ENCODE measurements around the gene ADM.

The ADM gene

GRCh38 chr11:10293423-10294289, 11.2 kb upstream of the ADM start, which contains the start of gene SBF2:
Gene SBF2, minus strand, starts transcription at chr11:10294219. Its CDS starts 150 bp downstream, at chr11:10294069.
- no peak for TF ChIP-seq CTCF (IDR thresholded peaks at IDR 0.05; ENCODE audit: insufficient read depth, low read length, poor library complexity, severe bottlenecking)
- H3K36me3 ChIP-seq (ENCODE audit: control insufficient read depth, insufficient read depth, low read length) = no peaks in the 10 kb centered on the region
- H3K4me3 ChIP-seq (replicated peaks; ENCODE audit: low read depth, low read length) = peak within 1 kb of the TSS; percentile 63
- H3K27me3 ChIP-seq (replicated peaks; ENCODE audit: control insufficient read depth, insufficient read depth, low read length) = peaks cover 3% of the 10 kb centered on the region
- DNase-seq (ENCODE audit: extremely low read depth, insufficient read length) = peak; percentile 75

GRCh38 chr11:10294290-10294953, 10.5 kb upstream of the ADM start:
- H3K27me3 ChIP-seq (replicated peaks; ENCODE audit: control insufficient read depth, insufficient read depth, low read length) = peaks cover 3% of the 10 kb centered on the region
- H3K4me3 ChIP-seq (replicated peaks; ENCODE audit: low read depth, low read length) = peak overlapping the region; percentile 63
- TF ChIP-seq CTCF (IDR thresholded peaks at IDR 0.05; ENCODE audit: insufficient read depth, low read length, poor library complexity, severe bottlenecking) = no peak
- no peak for DNase-seq (ENCODE audit: extremely low read depth, insufficient read length)
- no peaks in the 10 kb centered on the region for H3K36me3 ChIP-seq (ENCODE audit: control insufficient read depth, insufficient read depth, low read length)

GRCh38 chr11:10295064-10295901, 9.6 kb upstream of the ADM start:
- no peak overlapping the region for H3K4me3 ChIP-seq (replicated peaks; ENCODE audit: low read depth, low read length)
- DNase-seq (ENCODE audit: extremely low read depth, insufficient read length) = no peak
- TF ChIP-seq CTCF (IDR thresholded peaks at IDR 0.05; ENCODE audit: insufficient read depth, low read length, poor library complexity, severe bottlenecking) = no peak
- no peaks in the 10 kb centered on the region for H3K36me3 ChIP-seq (ENCODE audit: control insufficient read depth, insufficient read depth, low read length)
- peaks cover 3% of the 10 kb centered on the region for H3K27me3 ChIP-seq (replicated peaks; ENCODE audit: control insufficient read depth, insufficient read depth, low read length)

GRCh38 chr11:10298342-10298741, 6.5 kb upstream of the ADM start:
- DNase-seq (ENCODE audit: extremely low read depth, insufficient read length) = peak; percentile 55
- peak; percentile 33 for TF ChIP-seq CTCF (IDR thresholded peaks at IDR 0.05; ENCODE audit: insufficient read depth, low read length, poor library complexity, severe bottlenecking)
- no peaks in the 10 kb centered on the region for H3K36me3 ChIP-seq (ENCODE audit: control insufficient read depth, insufficient read depth, low read length)
- peaks cover 6% of the 10 kb centered on the region for H3K27me3 ChIP-seq (replicated peaks; ENCODE audit: control insufficient read depth, insufficient read depth, low read length)
- no peak overlapping the region for H3K4me3 ChIP-seq (replicated peaks; ENCODE audit: low read depth, low read length)

GRCh38 chr11:10301656-10302358, 3.1 kb upstream of the ADM start:
- Histone ChIP-seq H3K27me3 (replicated peaks; ENCODE audit: control insufficient read depth, insufficient read depth, low read length) (peaks cover 8% of the 10 kb centered on the region), H3K36me3 (ENCODE audit: control insufficient read depth, insufficient read depth, low read length) (no peaks in the 10 kb centered on the region), H3K4me3 (replicated peaks; ENCODE audit: low read depth, low read length) (no peak overlapping the region)
- no peak for DNase-seq (ENCODE audit: extremely low read depth, insufficient read length)
- TF ChIP-seq CTCF (IDR thresholded peaks at IDR 0.05; ENCODE audit: insufficient read depth, low read length, poor library complexity, severe bottlenecking) = no peak
